Measurements from ENCODE around the gene STPG4.

- TF ChIP-seq EZH2 (optimal IDR thresholded peaks at IDR 0.05; ENCODE audit: low read depth, low read length) = no peak
- TF ChIP-seq CTCF (IDR thresholded peaks at IDR 0.05; ENCODE audit: low read length) = no peak
Observed at GRCh38 chr2:47076586-47077441, 78.3 kb downstream of the STPG4 start.

Measured in MM.1S (cell line).